Liver (tissue), 9 donors: Measurements from ENCODE around the gene BCAT1. TPM values are rescaled to one million over a fixed set of nuclear protein-coding genes. Genes with fewer than 3 reads are reported as not detected.

Source experiments
- DNase-seq: peaks from one replicate; pipeline ENCODE4 v3.0.0-alpha.2; 2017; ENCODE audit warnings: low spot score
- H3K27ac ChIP-seq, 2 donors: one replicate each; pipeline ENCODE4 v1.7.0; 2013; ENCODE audit warnings: inconsistent platforms in 2 of 2, low read length in 2 of 2, control low read depth in 1 of 2, low read depth in 1 of 2, mild to moderate bottlenecking in 1 of 2
- H3K27me3 ChIP-seq, 4 donors: one replicate each; pipeline versions ENCODE4 v1.6.1 to v1.7.0; 2013; ENCODE audit warnings: low read length in 3 of 4, inconsistent platforms in 1 of 4, mild to moderate bottlenecking in 1 of 4, moderate library complexity in 1 of 4; ENCODE audit not compliant: control insufficient read depth in 4 of 4, insufficient read depth in 4 of 4
- H3K36me3 ChIP-seq, 4 donors: one replicate each; pipeline versions ENCODE4 v1.6.1 to v1.7.0; 2013; ENCODE audit warnings: low read length in 3 of 4, mild to moderate bottlenecking in 3 of 4, low read depth in 1 of 4, moderate library complexity in 1 of 4; ENCODE audit not compliant: control insufficient read depth in 4 of 4, insufficient read depth in 3 of 4
- H3K4me1 ChIP-seq, 4 donors: one replicate each; pipeline versions ENCODE4 v1.6.1 to v1.7.0; 2013; ENCODE audit warnings: low read length in 3 of 4, mild to moderate bottlenecking in 3 of 4, moderate library complexity in 1 of 4; ENCODE audit not compliant: control insufficient read depth in 4 of 4, insufficient read depth in 4 of 4
- H3K4me3 ChIP-seq, 3 donors: one replicate each; pipeline versions ENCODE4 v1.6.1 to v1.7.0; 2013; ENCODE audit warnings: low read length in 3 of 3, control low read depth in 1 of 3, low read depth in 1 of 3, mild to moderate bottlenecking in 1 of 3
- H3K9ac ChIP-seq, 2 donors: one replicate each; pipeline ENCODE4 v1.7.0; 2013; ENCODE audit warnings: low read length in 2 of 2, mild to moderate bottlenecking in 2 of 2, moderate library complexity in 2 of 2, control low read depth in 1 of 2, low read depth in 1 of 2
- H3K9me3 ChIP-seq, 4 donors: one replicate each; pipeline versions ENCODE4 v1.6.1 to v1.7.0; 2013; ENCODE audit warnings: low read length in 3 of 4; ENCODE audit not compliant: control insufficient read depth in 4 of 4
- ATF3 ChIP-seq: IDR thresholded peaks from 2 replicates; pipeline ENCODE4 v1.6.1; 2016; ENCODE audit warnings: antibody characterized with exemption
- EGR1 ChIP-seq, 2 donors: IDR thresholded peaks; 2 replicates each; pipeline ENCODE4 v1.6.1; 2016 to 2018; ENCODE audit warnings: antibody characterized with exemption in 2 of 2, low read depth in 2 of 2
- FOXA1 ChIP-seq: IDR thresholded peaks from 2 replicates; pipeline ENCODE4 v1.6.1; 2016; ENCODE audit warnings: antibody characterized with exemption
- FOXA2 ChIP-seq: IDR thresholded peaks from 2 replicates; pipeline ENCODE4 v1.6.1; 2016; ENCODE audit warnings: antibody characterized with exemption
- GABPA ChIP-seq, 2 donors: IDR thresholded peaks in 1 of 2; conservative IDR thresholded peaks in 1 of 2; 2 replicates each; pipeline ENCODE4 v1.6.1; 2016; ENCODE audit warnings: antibody characterized with exemption in 2 of 2, mild to moderate bottlenecking in 1 of 2, moderate library complexity in 1 of 2
- HNF4A ChIP-seq, 2 donors: conservative IDR thresholded peaks; 2 replicates each; pipeline ENCODE4 v1.6.1; 2016; ENCODE audit warnings: antibody characterized with exemption in 2 of 2, mild to moderate bottlenecking in 2 of 2
- HNF4G ChIP-seq: IDR thresholded peaks from 2 replicates; pipeline ENCODE4 v1.6.1; 2016; ENCODE audit warnings: antibody characterized with exemption
- JUND ChIP-seq, 2 donors: IDR thresholded peaks; 2 replicates each; pipeline ENCODE4 v1.6.1; 2016; ENCODE audit warnings: antibody characterized with exemption in 2 of 2
- MAX ChIP-seq: IDR thresholded peaks from 2 replicates; pipeline ENCODE4 v1.6.1; 2016; ENCODE audit warnings: antibody characterized with exemption
- NR2F2 ChIP-seq: IDR thresholded peaks from 2 replicates; pipeline ENCODE4 v1.6.1; 2016; ENCODE audit warnings: antibody characterized with exemption
- RAD21 ChIP-seq, 2 donors: IDR thresholded peaks; 2 replicates each; pipeline ENCODE4 v1.6.1; 2016; ENCODE audit warnings: antibody characterized with exemption in 2 of 2, mild to moderate bottlenecking in 2 of 2
- RXRA ChIP-seq, 2 donors: IDR thresholded peaks; 2 replicates each; pipeline ENCODE4 v1.6.1; 2017 to 2018; ENCODE audit warnings: antibody characterized with exemption in 2 of 2, mild to moderate bottlenecking in 1 of 2
- SP1 ChIP-seq: IDR thresholded peaks from 2 replicates; pipeline ENCODE4 v1.6.1; 2018; ENCODE audit warnings: antibody characterized with exemption, mild to moderate bottlenecking
- TAF1 ChIP-seq: conservative IDR thresholded peaks from 2 replicates; pipeline ENCODE4 v1.6.1; 2016; ENCODE audit warnings: antibody characterized with exemption, mild to moderate bottlenecking
- YY1 ChIP-seq: IDR thresholded peaks from 2 replicates; pipeline ENCODE4 v1.6.1; 2016; ENCODE audit warnings: antibody characterized with exemption, mild to moderate bottlenecking
- WGBS: extraction: QIAGEN DNeasy Blood & Tissue Kit; methylation state at CpG from one replicate; pipeline ENCODE4 v1.1.7; 2013; 5-methylcytosine and 5-hydroxymethylcytosine counted together
- polyA plus RNA-seq, 2 donors: library from polyadenylated mRNA; stranded (reverse) in 1 of 2; unstranded in 1 of 2; fragments of 200-250 nt in 1 of 2; fragments of >200 nt in 1 of 2; fragmentation: Nextera tagmentation in 1 of 2; extraction: Ambion mirVana in 1 of 2; gene quantifications; one replicate each; pipeline versions ENCODE4 v1.2.1 to v1.2.3, GENCODE V29; 2013 to 2015
- total RNA-seq, 2 donors: library from RNA; depleted of rRNA; stranded (reverse); fragments of >200 nt; gene quantifications; one replicate each; pipeline ENCODE4 v1.2.3, GENCODE V29; 2014
- TF ChIP-seq, protein P1 (sequence below): fragments of 150-350 bp; IDR thresholded peaks from 2 replicates; pipeline ENCODE4 v1.5.1; 2017; ENCODE audit warnings: improper control_type of control experiment, low read depth, low read length; ENCODE audit not compliant: missing input control
- TF ChIP-seq, protein P2 (sequence below): IDR thresholded peaks from 2 replicates; pipeline ENCODE4 v1.6.1; 2016; ENCODE audit warnings: antibody characterized with exemption
- TF ChIP-seq, protein P3 (sequence below): IDR thresholded peaks from 2 replicates; pipeline ENCODE4 v1.6.1; 2016; ENCODE audit warnings: antibody characterized with exemption, mild to moderate bottlenecking
- donor health status: healthy.
- donor health status: healthy.
- donor health status: healthy.
- donor health status: healthy.
- donor health status: healthy.

The BCAT1 gene
- total and polyA plus RNA-seq, 4 donors = 0.14 to 10.0 (median 0.85) TPM

GRCh38 chr12:24818351-24818750 lies 130.6 kb downstream of the BCAT1 start:
- Histone ChIP-seq H3K27me3 (no peaks in the 10 kb centered on the region), H3K4me3 (no peak overlapping the region), H3K4me1 (peaks cover 0 to 13% (median 4%) of the 10 kb centered on the region in 4 donors), H3K9me3 (no peaks in the 10 kb centered on the region), H3K9ac (no peak overlapping the region), H3K27ac (no peak overlapping the region), H3K36me3 (no peaks in the 10 kb centered on the region)
- no peak for DNase-seq
- TF ChIP-seq FOXA1 (no peak), ATF3 (no peak), YY1 (no peak), JUND (IDR thresholded peaks at IDR 0.05) (no peak), HNF4A (conservative IDR thresholded peaks at IDR 0.05) (no peak), GABPA (IDR thresholded peaks at IDR 0.05 in 1 of 2, conservative IDR thresholded peaks at IDR 0.05 in 1 of 2) (no peak), HNF4G (no peak), RXRA (IDR thresholded peaks at IDR 0.05) (no peak), NR2F2 (no peak), TAF1 (no peak), RAD21 (IDR thresholded peaks at IDR 0.05) (no peak), FOXA2 (no peak)
- TF ChIP-seq, protein P1, sequence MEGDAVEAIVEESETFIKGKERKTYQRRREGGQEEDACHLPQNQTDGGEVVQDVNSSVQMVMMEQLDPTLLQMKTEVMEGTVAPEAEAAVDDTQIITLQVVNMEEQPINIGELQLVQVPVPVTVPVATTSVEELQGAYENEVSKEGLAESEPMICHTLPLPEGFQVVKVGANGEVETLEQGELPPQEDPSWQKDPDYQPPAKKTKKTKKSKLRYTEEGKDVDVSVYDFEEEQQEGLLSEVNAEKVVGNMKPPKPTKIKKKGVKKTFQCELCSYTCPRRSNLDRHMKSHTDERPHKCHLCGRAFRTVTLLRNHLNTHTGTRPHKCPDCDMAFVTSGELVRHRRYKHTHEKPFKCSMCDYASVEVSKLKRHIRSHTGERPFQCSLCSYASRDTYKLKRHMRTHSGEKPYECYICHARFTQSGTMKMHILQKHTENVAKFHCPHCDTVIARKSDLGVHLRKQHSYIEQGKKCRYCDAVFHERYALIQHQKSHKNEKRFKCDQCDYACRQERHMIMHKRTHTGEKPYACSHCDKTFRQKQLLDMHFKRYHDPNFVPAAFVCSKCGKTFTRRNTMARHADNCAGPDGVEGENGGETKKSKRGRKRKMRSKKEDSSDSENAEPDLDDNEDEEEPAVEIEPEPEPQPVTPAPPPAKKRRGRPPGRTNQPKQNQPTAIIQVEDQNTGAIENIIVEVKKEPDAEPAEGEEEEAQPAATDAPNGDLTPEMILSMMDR = no peak
- TF ChIP-seq, protein P2, sequence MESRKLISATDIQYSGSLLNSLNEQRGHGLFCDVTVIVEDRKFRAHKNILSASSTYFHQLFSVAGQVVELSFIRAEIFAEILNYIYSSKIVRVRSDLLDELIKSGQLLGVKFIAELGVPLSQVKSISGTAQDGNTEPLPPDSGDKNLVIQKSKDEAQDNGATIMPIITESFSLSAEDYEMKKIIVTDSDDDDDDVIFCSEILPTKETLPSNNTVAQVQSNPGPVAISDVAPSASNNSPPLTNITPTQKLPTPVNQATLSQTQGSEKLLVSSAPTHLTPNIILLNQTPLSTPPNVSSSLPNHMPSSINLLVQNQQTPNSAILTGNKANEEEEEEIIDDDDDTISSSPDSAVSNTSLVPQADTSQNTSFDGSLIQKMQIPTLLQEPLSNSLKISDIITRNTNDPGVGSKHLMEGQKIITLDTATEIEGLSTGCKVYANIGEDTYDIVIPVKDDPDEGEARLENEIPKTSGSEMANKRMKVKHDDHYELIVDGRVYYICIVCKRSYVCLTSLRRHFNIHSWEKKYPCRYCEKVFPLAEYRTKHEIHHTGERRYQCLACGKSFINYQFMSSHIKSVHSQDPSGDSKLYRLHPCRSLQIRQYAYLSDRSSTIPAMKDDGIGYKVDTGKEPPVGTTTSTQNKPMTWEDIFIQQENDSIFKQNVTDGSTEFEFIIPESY = no peak
- TF ChIP-seq, protein P3, sequence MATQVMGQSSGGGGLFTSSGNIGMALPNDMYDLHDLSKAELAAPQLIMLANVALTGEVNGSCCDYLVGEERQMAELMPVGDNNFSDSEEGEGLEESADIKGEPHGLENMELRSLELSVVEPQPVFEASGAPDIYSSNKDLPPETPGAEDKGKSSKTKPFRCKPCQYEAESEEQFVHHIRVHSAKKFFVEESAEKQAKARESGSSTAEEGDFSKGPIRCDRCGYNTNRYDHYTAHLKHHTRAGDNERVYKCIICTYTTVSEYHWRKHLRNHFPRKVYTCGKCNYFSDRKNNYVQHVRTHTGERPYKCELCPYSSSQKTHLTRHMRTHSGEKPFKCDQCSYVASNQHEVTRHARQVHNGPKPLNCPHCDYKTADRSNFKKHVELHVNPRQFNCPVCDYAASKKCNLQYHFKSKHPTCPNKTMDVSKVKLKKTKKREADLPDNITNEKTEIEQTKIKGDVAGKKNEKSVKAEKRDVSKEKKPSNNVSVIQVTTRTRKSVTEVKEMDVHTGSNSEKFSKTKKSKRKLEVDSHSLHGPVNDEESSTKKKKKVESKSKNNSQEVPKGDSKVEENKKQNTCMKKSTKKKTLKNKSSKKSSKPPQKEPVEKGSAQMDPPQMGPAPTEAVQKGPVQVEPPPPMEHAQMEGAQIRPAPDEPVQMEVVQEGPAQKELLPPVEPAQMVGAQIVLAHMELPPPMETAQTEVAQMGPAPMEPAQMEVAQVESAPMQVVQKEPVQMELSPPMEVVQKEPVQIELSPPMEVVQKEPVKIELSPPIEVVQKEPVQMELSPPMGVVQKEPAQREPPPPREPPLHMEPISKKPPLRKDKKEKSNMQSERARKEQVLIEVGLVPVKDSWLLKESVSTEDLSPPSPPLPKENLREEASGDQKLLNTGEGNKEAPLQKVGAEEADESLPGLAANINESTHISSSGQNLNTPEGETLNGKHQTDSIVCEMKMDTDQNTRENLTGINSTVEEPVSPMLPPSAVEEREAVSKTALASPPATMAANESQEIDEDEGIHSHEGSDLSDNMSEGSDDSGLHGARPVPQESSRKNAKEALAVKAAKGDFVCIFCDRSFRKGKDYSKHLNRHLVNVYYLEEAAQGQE = no peak
- 90% methylated on average over 1 of the region's 1 CpG for WGBS

GRCh38 chr12:24815114-24815423 lies 133.8 kb downstream of the BCAT1 start:
- peak overlapping the region; percentile 33 to 73 (median 51) for H3K4me3 ChIP-seq
- peak overlapping the region; percentile 16 to 65 for H3K27ac ChIP-seq
- peaks cover 0 to 13% (median 4%) of the 10 kb centered on the region in 4 donors for H3K4me1 ChIP-seq
- no peak for TF ChIP-seq RAD21 (IDR thresholded peaks at IDR 0.05)
- no peak for TF ChIP-seq JUND (IDR thresholded peaks at IDR 0.05)
- TF ChIP-seq HNF4A (conservative IDR thresholded peaks at IDR 0.05) = no peak
- TF ChIP-seq SP1 = no peak
- TF ChIP-seq EGR1 (IDR thresholded peaks at IDR 0.05; ENCODE audit: low read depth in 2 of 2) = no peak
- TF ChIP-seq TAF1 = no peak
- no peak for TF ChIP-seq YY1
- no peak for TF ChIP-seq FOXA1
- no peak for TF ChIP-seq HNF4G
- TF ChIP-seq MAX = no peak
- no peak for TF ChIP-seq FOXA2
- TF ChIP-seq, protein P2 = no peak
- TF ChIP-seq, protein P1 = no peak
- TF ChIP-seq RXRA (IDR thresholded peaks at IDR 0.05) = no peak
- no peak for TF ChIP-seq NR2F2
- no peak for TF ChIP-seq ATF3
- TF ChIP-seq GABPA (IDR thresholded peaks at IDR 0.05 in 1 of 2, conservative IDR thresholded peaks at IDR 0.05 in 1 of 2) = no peak

More at GRCh38 chr12:24815114-24815423, 133.8 kb downstream of the BCAT1 start:
- Histone ChIP-seq H3K36me3 (no peaks in the 10 kb centered on the region), H3K9ac (no peak overlapping the region), H3K9me3 (no peaks in the 10 kb centered on the region), H3K27me3 (no peaks in the 10 kb centered on the region)
- WGBS = 21% methylated on average over 1 of the region's 1 CpG
- DNase-seq = no peak
